ENCODE measurements around the gene SPRR2E.
"Not testable (repeated sequence)": the region's sequence is repeated elsewhere in the genome, so short reads cannot be mapped to it uniquely, and the experiment has no call there.

SPRR2E gene

GRCh38 chr1:153094426-153094825 lies at the start of gene SPRR2E:
Gene SPRR2E (minus strand): TSS chr1:153094526. CDS start chr1:153093751, 775 bp downstream.
- no peak for DNase-seq (ENCODE audit: low read depth in 2 of 2, low spot score in 1 of 2)

GRCh38 chr1:153141377-153141776 lies 47.1 kb upstream of the SPRR2E start:
- no peak for DNase-seq (ENCODE audit: low read depth in 2 of 2, low spot score in 1 of 2)

- no peak for DNase-seq (ENCODE audit: low read depth in 2 of 2, low spot score in 1 of 2)
Measured at GRCh38 chr1:153140484-153140883, 46.2 kb upstream of the SPRR2E start.

GRCh38 chr1:153133743-153134142 lies 39.4 kb upstream of the SPRR2E start:
- no peak for DNase-seq (ENCODE audit: low read depth in 2 of 2, low spot score in 1 of 2)

GRCh38 chr1:153133267-153133666 lies 38.9 kb upstream of the SPRR2E start:
- no peak for DNase-seq (ENCODE audit: low read depth in 2 of 2, low spot score in 1 of 2)

GRCh38 chr1:153128688-153129087 lies 34.4 kb upstream of the SPRR2E start:
- not testable (repeated sequence) for DNase-seq (ENCODE audit: low read depth in 2 of 2, low spot score in 1 of 2)

- no peak for DNase-seq (ENCODE audit: low read depth in 2 of 2, low spot score in 1 of 2)
Measured at GRCh38 chr1:153127296-153127695, 33.0 kb upstream of the SPRR2E start.

- DNase-seq (ENCODE audit: low read depth in 2 of 2, low spot score in 1 of 2) = no peak
Measured at GRCh38 chr1:153125536-153125935, 31.2 kb upstream of the SPRR2E start.

- not testable (repeated sequence) for DNase-seq (ENCODE audit: low read depth in 2 of 2, low spot score in 1 of 2)
Measured at GRCh38 chr1:153123793-153124192, 29.5 kb upstream of the SPRR2E start.

GRCh38 chr1:153122831-153123421 lies 28.6 kb upstream of the SPRR2E start:
- DNase-seq (ENCODE audit: low read depth in 2 of 2, low spot score in 1 of 2) = no peak

- no peak for DNase-seq (ENCODE audit: low read depth in 2 of 2, low spot score in 1 of 2)
Measured at GRCh38 chr1:153120945-153121344, 26.6 kb upstream of the SPRR2E start.

GRCh38 chr1:153119491-153119971 lies 25.2 kb upstream of the SPRR2E start:
- no peak for DNase-seq (ENCODE audit: low read depth in 2 of 2, low spot score in 1 of 2)

- not testable (repeated sequence) for DNase-seq (ENCODE audit: low read depth in 2 of 2, low spot score in 1 of 2)
Measured at GRCh38 chr1:153115264-153115663, 20.9 kb upstream of the SPRR2E start.

- DNase-seq (ENCODE audit: low read depth in 2 of 2, low spot score in 1 of 2) = no peak
Measured at GRCh38 chr1:153113416-153113815, 19.1 kb upstream of the SPRR2E start, which contains the start of gene SPRR2F. Gene SPRR2F (minus strand): TSS chr1:153113516. CDS start chr1:153112733, 783 bp downstream.

- not testable (repeated sequence) for DNase-seq (ENCODE audit: low read depth in 2 of 2, low spot score in 1 of 2)
Measured at GRCh38 chr1:153112454-153112853, 18.1 kb upstream of the SPRR2E start.

GRCh38 chr1:153100245-153100644 lies 5.9 kb upstream of the SPRR2E start:
- DNase-seq (ENCODE audit: low read depth in 2 of 2, low spot score in 1 of 2) = no peak

- DNase-seq (ENCODE audit: low read depth in 2 of 2, low spot score in 1 of 2) = no peak
Measured at GRCh38 chr1:153099461-153100045, 5.2 kb upstream of the SPRR2E start.

GRCh38 chr1:153095764-153096163 lies 1.4 kb upstream of the SPRR2E start:
- no peak for DNase-seq (ENCODE audit: low read depth in 2 of 2, low spot score in 1 of 2)

- no peak for DNase-seq (ENCODE audit: low read depth in 2 of 2, low spot score in 1 of 2)
Measured at GRCh38 chr1:153087652-153088051, 6.7 kb downstream of the SPRR2E start.

GRCh38 chr1:153081736-153082135 lies 12.6 kb downstream of the SPRR2E start:
- DNase-seq (ENCODE audit: low read depth in 2 of 2, low spot score in 1 of 2) = no peak

GRCh38 chr1:153072806-153073726 lies 21.3 kb downstream of the SPRR2E start:
- DNase-seq (ENCODE audit: low read depth in 2 of 2, low spot score in 1 of 2) = no peak

GRCh38 chr1:153071511-153071910 lies 22.8 kb downstream of the SPRR2E start, which contains the start of gene SPRR2B:
Gene SPRR2B (minus strand): TSS chr1:153071611. CDS start chr1:153070839, 772 bp downstream.
- DNase-seq (ENCODE audit: low read depth in 2 of 2, low spot score in 1 of 2) = no peak
